Activated T-helper 1 cell treated with anti-CD3 and anti-CD28 coated beads, Interleukin-2, amount 50 U/mL, for 16 hours (primary cell): Measurements from ENCODE around the gene SMARCAL1.

ENCODE experiments used
- DNase-seq, 2 donors: peaks; one replicate each; pipeline ENCODE4 v3.0.0-alpha.2; 2020; ENCODE audit warnings: low read depth in 1 of 2, low spot score in 1 of 2

SMARCAL1 gene

GRCh38 chr2:216392945-216393840, 19.1 kb upstream of the SMARCAL1 start:
- DNase-seq, result no peak

- DNase-seq, result no peak
Observed at GRCh38 chr2:216394881-216395280, 17.4 kb upstream of the SMARCAL1 start.

- DNase-seq, result no peak
Observed at GRCh38 chr2:216399621-216400020, 12.7 kb upstream of the SMARCAL1 start.

- DNase-seq, result no peak
Observed at GRCh38 chr2:216402751-216403150, 9.5 kb upstream of the SMARCAL1 start.

- DNase-seq, result peak in 1 of 2 donors; percentile 9
Observed at GRCh38 chr2:216404010-216404618, 8.2 kb upstream of the SMARCAL1 start.

GRCh38 chr2:216405588-216405987, 6.7 kb upstream of the SMARCAL1 start:
- DNase-seq, result no peak

GRCh38 chr2:216406826-216407225, 5.5 kb upstream of the SMARCAL1 start:
- DNase-seq, result no peak

- DNase-seq, result no peak
Observed at GRCh38 chr2:216408426-216409290, 3.6 kb upstream of the SMARCAL1 start.

- DNase-seq, result no peak
Observed at GRCh38 chr2:216410550-216410949, 1.7 kb upstream of the SMARCAL1 start.

- DNase-seq, result no peak
Observed at GRCh38 chr2:216413882-216414281, 1.6 kb downstream of the SMARCAL1 start.

- DNase-seq, result no peak
Observed at GRCh38 chr2:216414772-216415319, 2.6 kb downstream of the SMARCAL1 start.

GRCh38 chr2:216415541-216415940, 3.3 kb downstream of the SMARCAL1 start:
- DNase-seq, result no peak

GRCh38 chr2:216416571-216417307, 4.5 kb downstream of the SMARCAL1 start:
- DNase-seq, result no peak

- no peak for DNase-seq
Observed at GRCh38 chr2:216418981-216419380, 6.7 kb downstream of the SMARCAL1 start.

GRCh38 chr2:216420367-216421101, 8.2 kb downstream of the SMARCAL1 start:
- no peak for DNase-seq

- DNase-seq, result no peak
Observed at GRCh38 chr2:216423071-216423470, 10.8 kb downstream of the SMARCAL1 start.

- no peak for DNase-seq
Observed at GRCh38 chr2:216424274-216424673, 12.0 kb downstream of the SMARCAL1 start.

GRCh38 chr2:216425008-216425787, 12.9 kb downstream of the SMARCAL1 start:
- no peak for DNase-seq

GRCh38 chr2:216426166-216426777, 14.0 kb downstream of the SMARCAL1 start:
- no peak for DNase-seq
